ENCODE measurements around the gene RSAD2. TPM values are rescaled to one million over a fixed set of nuclear protein-coding genes. Genes with fewer than 3 reads are reported as not detected.

Gene RSAD2
- total and polyA plus RNA-seq, 9 of the 15 experiments (the other 6 are each of a cell fraction or from before 2014, with no cell fraction given) = 0.15 to 1.4 (median 0.28) TPM

- TF ChIP-seq HMG20A (CRISPR knock-in tag; conservative IDR thresholded peaks at IDR 0.05) (peak; percentile 73; the same call in 1 of the 2 replicates), PTRF (tag; IDR thresholded peaks at IDR 0.05) (no peak), DNMT1 (IDR thresholded peaks at IDR 0.05) (no peak), XRCC5 (IDR thresholded peaks at IDR 0.05; ENCODE audit: low read depth, low read length) (no peak), DPF2 (IDR thresholded peaks at IDR 0.05) (peak; percentile 94), RNF2 (IDR thresholded peaks at IDR 0.05) (peak; percentile 85), HEY1 (CRISPR knock-in tag; IDR thresholded peaks at IDR 0.05; ENCODE audit: borderline replicate concordance) (peak; percentile 83; the same call in 1 of the 2 replicates), MAFG (tag; conservative IDR thresholded peaks at IDR 0.05) (no peak; the same call in 1 of the 2 replicates), FOXA1 (IDR thresholded peaks at IDR 0.05; ENCODE audit: borderline replicate concordance) (no peak), HNRNPK (IDR thresholded peaks at IDR 0.05; ENCODE audit: low read depth, low read length, poor library complexity, severe bottlenecking) (no peak), CHD7 (IDR thresholded peaks at IDR 0.05; ENCODE audit: low read depth, low read length) (no peak), HLTF (IDR thresholded peaks at IDR 0.05) (no peak), KLF6 (CRISPR knock-in tag; IDR thresholded peaks at IDR 0.05; ENCODE audit: borderline replicate concordance) (no peak), ERF (CRISPR knock-in tag; IDR thresholded peaks at IDR 0.05) (no peak), ZNF583 (CRISPR knock-in tag; IDR thresholded peaks at IDR 0.05) (no peak), ETV5 (CRISPR knock-in tag; IDR thresholded peaks at IDR 0.05; ENCODE audit: low read depth) (peak; percentile 54), MYNN (IDR thresholded peaks at IDR 0.05) (0 out of 2 replicates have a peak, but pooled peaks have one; percentile 51), MYNN (CRISPR knock-in tag; IDR thresholded peaks at IDR 0.05) (no peak)
Observed at GRCh38 chr2:6909431-6910385, 32.1 kb downstream of the RSAD2 start (continued).
